GM21825 (cell line): Measurements from ENCODE around the gene CHD1L.
"Not testable (repeated sequence)": the region's sequence is repeated elsewhere in the genome, so short reads cannot be mapped to it uniquely, and the experiment has no call there.

Experiments used
- ATAC-seq: cut with Tn5 transposase; IDR thresholded peaks from one replicate; pipeline ENCODE4 v1.9.1; 2021; ENCODE audit warnings: mild to moderate bottlenecking, moderate library complexity; ENCODE audit not compliant: unreplicated experiment

The CHD1L gene

DNA sequence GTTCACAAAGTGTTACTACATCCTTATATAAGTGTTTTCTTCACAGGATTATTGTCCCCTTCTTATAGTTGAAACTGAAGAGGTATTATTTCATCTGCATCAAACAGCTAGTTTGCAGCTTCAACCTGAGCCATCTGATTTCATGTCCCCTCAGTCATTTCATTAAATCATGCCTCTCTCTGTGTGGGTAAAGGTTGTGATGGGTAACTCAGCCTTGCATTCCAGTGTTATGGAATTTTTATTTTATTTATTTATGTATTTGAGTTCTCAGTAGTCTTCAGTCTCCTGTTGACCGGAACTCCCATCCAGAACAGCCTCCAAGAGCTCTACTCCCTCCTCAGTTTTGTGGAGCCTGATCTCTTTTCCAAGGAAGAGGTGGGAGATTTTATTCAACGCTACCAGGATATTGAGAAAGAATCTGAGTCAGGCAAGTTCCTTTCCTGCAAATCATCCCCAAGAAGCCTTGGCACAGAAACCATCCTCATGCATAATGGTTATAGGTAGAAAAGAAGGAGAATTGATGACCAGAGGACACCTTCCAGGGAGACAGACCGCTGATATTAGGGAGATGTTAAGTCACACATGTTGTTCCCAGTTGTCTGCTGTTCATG, 21.8 kb downstream of the CHD1L start:
- ATAC-seq, result no peak

DNA sequence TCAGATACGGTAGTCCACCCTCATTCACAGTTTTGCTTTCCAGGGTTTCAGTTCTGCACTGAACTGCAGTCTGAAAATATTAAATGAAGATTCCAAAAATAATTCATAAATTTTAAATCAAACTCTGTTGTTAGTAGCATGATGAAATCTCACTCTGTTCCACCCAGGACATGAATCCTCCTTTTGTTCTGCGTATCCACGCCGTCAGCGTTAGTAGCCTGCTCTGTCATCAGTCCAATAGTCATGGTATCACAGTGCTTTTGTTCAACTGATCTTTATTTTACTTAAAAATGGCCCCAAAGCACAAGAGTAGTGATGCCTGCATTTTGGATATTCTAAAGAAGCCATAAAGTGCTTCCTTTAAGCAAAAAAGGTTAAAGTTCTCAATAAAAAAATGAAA, 23.9 kb downstream of the CHD1L start:
- no peak for ATAC-seq

- no peak for ATAC-seq
Observed at GRCh38 chr1:147267711-147268110, 25.2 kb downstream of the CHD1L start.

DNA sequence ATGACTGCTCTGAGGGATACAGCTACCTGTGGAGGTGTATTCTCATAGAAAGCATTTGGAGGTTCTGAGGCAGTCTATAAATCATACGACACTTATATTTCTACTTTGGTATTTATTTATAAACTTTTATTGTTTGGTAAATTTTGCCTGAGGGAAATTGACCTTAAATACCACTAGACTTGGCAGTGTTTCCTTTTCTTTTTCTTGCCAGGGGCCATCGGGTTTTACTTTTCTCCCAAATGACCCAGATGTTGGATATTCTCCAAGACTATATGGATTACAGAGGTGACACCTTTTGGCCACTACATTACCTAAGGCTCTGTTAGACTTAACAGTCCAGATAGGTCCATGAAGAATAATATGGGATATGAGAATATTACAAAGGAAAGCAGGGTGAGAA, 28.2 kb downstream of the CHD1L start:
- no peak for ATAC-seq

- no peak for ATAC-seq
Observed at GRCh38 chr1:147272042-147272441, 29.6 kb downstream of the CHD1L start.

- ATAC-seq, result no peak
Observed at GRCh38 chr1:147273409-147274336, 31.2 kb downstream of the CHD1L start.

DNA sequence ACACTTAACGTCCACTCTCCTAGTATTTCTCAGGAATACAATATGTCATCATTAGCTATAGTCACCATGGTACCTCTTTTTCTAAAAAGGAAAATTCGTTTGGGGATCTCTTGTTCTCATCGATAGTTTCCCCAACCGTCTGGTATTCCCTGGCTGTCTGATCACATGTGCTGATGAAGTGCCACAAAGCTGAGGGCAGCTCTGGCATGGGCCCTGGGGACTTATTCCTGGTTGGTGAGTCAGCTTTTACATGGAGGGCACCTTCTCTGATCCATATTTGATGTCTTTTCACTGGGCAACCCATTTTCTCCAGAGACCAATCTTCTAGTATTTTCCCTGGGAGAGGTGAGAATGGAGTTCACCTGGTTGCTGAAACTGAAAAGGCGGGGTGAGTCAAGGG, 39.5 kb downstream of the CHD1L start:
- no peak for ATAC-seq

GRCh38 chr1:147283011-147283410, 40.5 kb downstream of the CHD1L start:
- ATAC-seq, result no peak

GRCh38 chr1:147287133-147287865, 44.8 kb downstream of the CHD1L start:
- no peak for ATAC-seq

- ATAC-seq, result no peak
Observed at GRCh38 chr1:147292012-147292411, 49.5 kb downstream of the CHD1L start.

GRCh38 chr1:147292631-147293251, 50.3 kb downstream of the CHD1L start:
- no peak for ATAC-seq

GRCh38 chr1:147297438-147297837, 55.0 kb downstream of the CHD1L start:
- ATAC-seq, result no peak

GRCh38 chr1:147305803-147306202, 63.3 kb downstream of the CHD1L start:
- ATAC-seq, result not testable (repeated sequence)

DNA sequence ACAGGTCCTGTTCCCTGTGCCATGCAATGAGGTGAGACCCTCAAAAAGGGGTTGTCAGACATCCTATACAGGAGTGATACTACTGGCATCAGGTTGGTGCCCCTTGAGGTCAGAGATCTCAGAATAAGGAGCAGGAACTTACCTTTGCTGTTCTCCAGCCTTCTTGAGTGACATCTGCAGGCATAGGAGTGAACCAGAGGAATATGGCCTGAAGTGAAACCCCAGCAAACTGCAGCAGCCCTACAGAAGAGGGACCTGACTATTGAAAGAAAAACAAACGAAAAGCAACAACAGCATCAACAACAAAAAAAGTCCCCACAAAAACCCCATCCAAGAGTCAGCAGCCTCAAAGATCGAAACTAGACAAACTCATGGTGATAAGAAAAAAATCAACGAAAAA, 74.5 kb downstream of the CHD1L start:
- no peak for ATAC-seq

GRCh38 chr1:147326933-147327687, 84.6 kb downstream of the CHD1L start:
- not testable (repeated sequence) for ATAC-seq

GRCh38 chr1:147334292-147334691, 91.8 kb downstream of the CHD1L start:
- ATAC-seq, result no peak

DNA sequence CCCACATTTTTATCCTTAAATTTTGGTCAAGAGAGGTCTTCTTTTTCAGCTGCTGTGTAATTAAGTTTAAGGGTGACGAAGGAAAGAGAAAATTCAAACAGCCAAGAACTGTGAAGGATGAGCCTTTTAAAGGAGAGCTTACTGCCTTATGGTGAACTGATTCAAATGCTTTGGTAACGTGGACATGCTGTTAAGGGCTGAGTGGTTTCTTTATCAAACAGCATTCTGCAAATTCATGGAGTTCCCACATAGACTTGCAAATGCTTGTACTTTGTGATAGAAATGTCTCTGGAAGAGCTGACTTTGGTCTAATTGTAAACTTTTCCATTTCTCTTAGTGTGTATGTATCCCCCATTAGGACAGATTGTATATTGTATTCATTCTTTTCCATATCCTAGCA, 93.8 kb downstream of the CHD1L start:
- no peak for ATAC-seq

GRCh38 chr1:147337040-147337630, 94.7 kb downstream of the CHD1L start:
- ATAC-seq, result no peak

- no peak for ATAC-seq
Observed at GRCh38 chr1:147338571-147338970, 96.1 kb downstream of the CHD1L start.

DNA sequence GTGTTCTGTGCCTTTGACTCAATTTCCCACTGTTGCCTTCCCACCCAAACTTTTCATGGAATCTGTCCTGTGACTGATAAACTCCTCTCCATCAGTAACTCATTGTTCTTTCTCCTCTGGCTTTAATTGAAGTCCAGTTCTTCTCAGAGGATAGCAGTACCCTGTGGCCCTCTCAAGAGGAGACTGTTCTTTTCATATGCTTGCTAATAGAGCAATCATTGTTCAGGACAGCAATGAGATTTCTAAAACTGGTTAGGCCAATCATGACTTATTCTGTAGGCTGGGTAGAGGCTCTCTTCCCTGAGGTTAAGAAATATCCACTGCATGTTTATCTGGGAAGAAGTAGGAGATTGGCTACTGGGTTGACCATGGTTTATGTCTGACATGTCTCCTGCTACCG, 98.8 kb downstream of the CHD1L start:
- no peak for ATAC-seq
